ENCODE results near the gene BAG3.

DNA sequence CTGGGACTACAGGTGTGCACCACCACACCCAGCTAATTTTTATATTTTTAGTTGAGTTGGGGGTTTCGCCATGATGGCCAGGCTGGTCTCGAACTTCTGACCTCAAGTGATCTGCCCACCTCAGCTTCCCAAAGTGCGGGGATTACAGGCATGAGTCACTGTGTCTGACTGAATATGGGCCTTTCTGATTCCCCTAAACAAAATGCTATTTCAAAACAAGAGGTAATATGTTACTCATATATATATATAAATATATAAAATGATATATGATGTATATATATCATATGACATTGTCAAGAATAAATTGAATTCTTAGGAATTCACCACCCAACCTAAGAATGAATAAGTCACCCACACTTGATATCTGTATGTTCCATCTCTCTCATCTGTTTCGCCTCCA is 41.7 kb upstream of the BAG3 start:
- no peak for TF ChIP-seq POLR2A (IDR thresholded peaks at IDR 0.05)
- TF ChIP-seq EP300 (IDR thresholded peaks at IDR 0.05; ENCODE audit: low read depth), result no peak
- TF ChIP-seq, protein P1, sequence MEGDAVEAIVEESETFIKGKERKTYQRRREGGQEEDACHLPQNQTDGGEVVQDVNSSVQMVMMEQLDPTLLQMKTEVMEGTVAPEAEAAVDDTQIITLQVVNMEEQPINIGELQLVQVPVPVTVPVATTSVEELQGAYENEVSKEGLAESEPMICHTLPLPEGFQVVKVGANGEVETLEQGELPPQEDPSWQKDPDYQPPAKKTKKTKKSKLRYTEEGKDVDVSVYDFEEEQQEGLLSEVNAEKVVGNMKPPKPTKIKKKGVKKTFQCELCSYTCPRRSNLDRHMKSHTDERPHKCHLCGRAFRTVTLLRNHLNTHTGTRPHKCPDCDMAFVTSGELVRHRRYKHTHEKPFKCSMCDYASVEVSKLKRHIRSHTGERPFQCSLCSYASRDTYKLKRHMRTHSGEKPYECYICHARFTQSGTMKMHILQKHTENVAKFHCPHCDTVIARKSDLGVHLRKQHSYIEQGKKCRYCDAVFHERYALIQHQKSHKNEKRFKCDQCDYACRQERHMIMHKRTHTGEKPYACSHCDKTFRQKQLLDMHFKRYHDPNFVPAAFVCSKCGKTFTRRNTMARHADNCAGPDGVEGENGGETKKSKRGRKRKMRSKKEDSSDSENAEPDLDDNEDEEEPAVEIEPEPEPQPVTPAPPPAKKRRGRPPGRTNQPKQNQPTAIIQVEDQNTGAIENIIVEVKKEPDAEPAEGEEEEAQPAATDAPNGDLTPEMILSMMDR (IDR thresholded peaks at IDR 0.05), result no peak

Measured in transverse colon (tissue), 3 donors.